Ovary (tissue), 3 donors: ENCODE results near the gene FAAP20.

ENCODE experiments used
- CTCF ChIP-seq, 3 donors: fragments of 450-650 bp in 2 of 3; fragments of 200-600 bp in 1 of 3; IDR thresholded peaks; one replicate each; pipeline versions ENCODE4 v1.5.1 to v1.8.0; 2016 to 2022; ENCODE audit warnings: antibody characterized with exemption in 3 of 3, mild to moderate bottlenecking in 1 of 3
- POLR2A ChIP-seq: fragments of 450-650 bp; IDR thresholded peaks from one replicate; pipeline ENCODE4 v1.6.1; 2017; ENCODE audit warnings: antibody characterized with exemption, mild to moderate bottlenecking, moderate library complexity
- donor health status: DM: no; HTN: no; CAD: no.

GRCh38 chr1:2199042-2199810 lies 4.7 kb upstream of the FAAP20 start:
- TF ChIP-seq POLR2A (peak; percentile 93), CTCF (IDR thresholded peaks at IDR 0.05) (no peak)
